IMR-90 (cell line): ENCODE measurements around the gene NRIP3. TPM values are rescaled to one million over a fixed set of nuclear protein-coding genes. Genes with fewer than 3 reads are reported as not detected.

ENCODE experiments used
- ATAC-seq: fragments of 200-7000 bp; cut with Tn5 transposase; 2 replicates; pipeline ENCODE4 v1.9.1; 2020; ENCODE audit warnings: low read depth, mild to moderate bottlenecking, moderate library complexity
- BruUV-seq: library from RNA; stranded (reverse); fragments of 400-500 nt; replicated peaks from 2 replicates; lab custom pipeline; 2021; lab: Mats Ljungman, UMichigan
- CTCF ChIA-PET: fragments of 300-600 bp; formaldehyde crosslinking; extraction: SDS; loops from one replicate; lab custom pipeline; 2021; ENCODE audit warnings: antibody characterized with exemption; lab: Yijun Ruan, JAX
- POLR2A ChIA-PET: fragments of 300-600 bp; sonication (Branson Sonifier 250); formaldehyde crosslinking; loops from one replicate; lab custom pipeline; 2022; ENCODE audit warnings: antibody characterized with exemption; ENCODE audit not compliant: unreplicated experiment; lab: Charles Lee
- DNase-seq: peaks from one replicate; pipeline ENCODE4 v3.0.0; 2013
- H2AFZ ChIP-seq: replicated peaks from 2 replicates; pipeline ENCODE3; 2013; ENCODE audit warnings: low read length, mild to moderate bottlenecking; ENCODE audit not compliant: poor library complexity
- H2AK5ac ChIP-seq: 2 replicates; pipeline ENCODE4 v1.6.1; 2013; ENCODE audit warnings: low read depth, low read length, inconsistent platforms
- H2AK9ac ChIP-seq: replicated peaks from 2 replicates; pipeline ENCODE3; 2013; ENCODE audit warnings: mild to moderate bottlenecking, low read depth, low read length, moderate library complexity; ENCODE audit not compliant: poor library complexity
- H2BK120ac ChIP-seq: 2 replicates; pipeline ENCODE4 v1.6.1; 2013; ENCODE audit warnings: low read depth, low read length, inconsistent platforms
- H2BK15ac ChIP-seq: 3 replicates; pipeline ENCODE4 v1.6.1; 2013; ENCODE audit warnings: low read depth, low read length, inconsistent platforms
- H2BK20ac ChIP-seq: 2 replicates; pipeline ENCODE4 v1.6.1; 2013; ENCODE audit warnings: low read depth, mild to moderate bottlenecking, inconsistent platforms, low read length, moderate library complexity
- H2BK5ac ChIP-seq: 2 replicates; pipeline ENCODE4 v1.6.1; 2013; ENCODE audit warnings: mild to moderate bottlenecking, low read depth, low read length, inconsistent platforms; ENCODE audit not compliant: poor library complexity, severe bottlenecking
- H3K14ac ChIP-seq: replicated peaks from 2 replicates; pipeline ENCODE4 v1.6.1; 2013; ENCODE audit warnings: low read depth, low read length, inconsistent platforms
- H3K18ac ChIP-seq: 2 replicates; pipeline ENCODE4 v1.6.1; 2013; ENCODE audit warnings: low read depth, low read length, control low read depth
- H3K23ac ChIP-seq: 2 replicates; pipeline ENCODE4 v1.6.1; 2013; ENCODE audit warnings: low read depth, low read length, inconsistent platforms
- H3K27ac ChIP-seq: 2 replicates; pipeline ENCODE4 v1.5.1; 2013; ENCODE audit warnings: mild to moderate bottlenecking, control low read depth, low read length; ENCODE audit not compliant: insufficient read depth
- H3K27me3 ChIP-seq: 2 replicates; pipeline ENCODE4 v1.6.1; 2013; ENCODE audit warnings: low read length; ENCODE audit not compliant: control insufficient read depth, insufficient read depth
- H3K36me3 ChIP-seq: 2 replicates; pipeline ENCODE4 v1.6.1; 2013; ENCODE audit warnings: low read length, mixed read lengths; ENCODE audit not compliant: control insufficient read depth, insufficient read depth
- H3K4ac ChIP-seq: 2 replicates; pipeline ENCODE4 v1.6.1; 2013; ENCODE audit warnings: low read depth, low read length, inconsistent platforms
- H3K4me1 ChIP-seq: 2 replicates; pipeline ENCODE4 v1.6.1; 2013; ENCODE audit warnings: low read length, mixed read lengths; ENCODE audit not compliant: control insufficient read depth, insufficient read depth
- H3K4me2 ChIP-seq: 2 replicates; pipeline ENCODE4 v1.6.1; 2013; ENCODE audit warnings: low read depth, mild to moderate bottlenecking, control low read depth, low read length, moderate library complexity
- H3K4me3 ChIP-seq: 2 replicates; pipeline ENCODE4 v1.5.1; 2013; ENCODE audit warnings: low read depth, mild to moderate bottlenecking, control low read depth, low read length, moderate library complexity; ENCODE audit not compliant: insufficient read depth
- H3K56ac ChIP-seq: 2 replicates; pipeline ENCODE4 v1.6.1; 2013; ENCODE audit warnings: low read length, inconsistent platforms; ENCODE audit not compliant: insufficient read depth; ENCODE audit errors: extremely low read depth
- H3K79me1 ChIP-seq, 2 experiments: 2 replicates each; pipeline ENCODE4 v1.6.1; 2013; ENCODE audit warnings: low read length in 2 of 2, inconsistent platforms in 1 of 2, low read depth in 1 of 2
- H3K9ac ChIP-seq: 2 replicates; pipeline ENCODE4 v1.6.1; 2013; ENCODE audit warnings: low read depth, low read length, control low read depth
- H3K9me1 ChIP-seq: 2 replicates; pipeline ENCODE4 v1.6.1; 2013; ENCODE audit warnings: low read length, inconsistent platforms; ENCODE audit not compliant: insufficient read depth
- H3K9me3 ChIP-seq: 2 replicates; pipeline ENCODE4 v1.6.1; 2013; ENCODE audit warnings: low read length; ENCODE audit not compliant: control insufficient read depth, insufficient read depth
- H4K20me1 ChIP-seq: 2 replicates; pipeline ENCODE4 v1.6.1; 2013; ENCODE audit warnings: low read length, inconsistent platforms; ENCODE audit not compliant: insufficient read depth
- H4K5ac ChIP-seq: 2 replicates; pipeline ENCODE4 v1.6.1; 2013; ENCODE audit warnings: mild to moderate bottlenecking, low read depth, low read length, control low read depth
- H4K8ac ChIP-seq, 2 experiments: 2 replicates each; pipeline ENCODE4 v1.6.1; 2013; ENCODE audit warnings: low read depth in 2 of 2, low read length in 2 of 2, control low read depth in 1 of 2, inconsistent platforms in 1 of 2
- H4K91ac ChIP-seq: 2 replicates; pipeline ENCODE4 v1.6.1; 2013; ENCODE audit warnings: low read depth, low read length, inconsistent platforms; ENCODE audit not compliant: insufficient read depth
- BHLHE40 ChIP-seq: fragments of 150-350 bp; IDR thresholded peaks from 2 replicates; pipeline ENCODE4 v1.6.1; 2016; ENCODE audit warnings: mild to moderate bottlenecking, low read depth, low read length
- CEBPB ChIP-seq: IDR thresholded peaks from 2 replicates; pipeline ENCODE4 v1.6.1; 2012; ENCODE audit warnings: low read depth, low read length, improper control_type of control experiment
- CTCF ChIP-seq: conservative IDR thresholded peaks from 2 replicates; pipeline ENCODE4 v1.5.1; 2012; ENCODE audit warnings: mild to moderate bottlenecking, low read depth, low read length, improper control_type of control experiment
- ELK1 ChIP-seq: fragments of 150-350 bp; IDR thresholded peaks from 2 replicates; pipeline ENCODE4 v1.6.1; 2016; ENCODE audit warnings: low read depth, mild to moderate bottlenecking, low read length, moderate library complexity, borderline replicate concordance
- FOS ChIP-seq: fragments of 150-350 bp; IDR thresholded peaks from 2 replicates; pipeline ENCODE4 v1.6.1; 2016; ENCODE audit warnings: low read depth, low read length
- MAFK ChIP-seq: IDR thresholded peaks from 2 replicates; pipeline ENCODE4 v1.6.1; 2012; ENCODE audit warnings: low read depth, low read length, improper control_type of control experiment
- MXI1 ChIP-seq: IDR thresholded peaks from 2 replicates; pipeline ENCODE4 v1.6.1; 2012; ENCODE audit warnings: low read depth, mild to moderate bottlenecking, low read length, moderate library complexity, borderline replicate concordance
- NFE2L2 ChIP-seq: fragments of 150-350 bp; IDR thresholded peaks from 2 replicates; pipeline ENCODE4 v1.6.1; 2016; ENCODE audit warnings: low read depth, mild to moderate bottlenecking, low read length
- RAD21 ChIP-seq: IDR thresholded peaks from 2 replicates; pipeline ENCODE4 v1.6.1; 2012; ENCODE audit warnings: low read length, improper control_type of control experiment
- RFX5 ChIP-seq: IDR thresholded peaks from 2 replicates; pipeline ENCODE4 v1.8.0; 2012; ENCODE audit warnings: low read depth, mild to moderate bottlenecking, low read length, moderate library complexity
- SMC3 ChIP-seq: fragments of 150-350 bp; IDR thresholded peaks from 2 replicates; pipeline ENCODE4 v1.6.1; 2016; ENCODE audit warnings: low read depth, mild to moderate bottlenecking, antibody characterized with exemption, low read length, moderate library complexity
- USF2 ChIP-seq: fragments of 150-350 bp; IDR thresholded peaks from 2 replicates; pipeline ENCODE4 v1.6.1; 2017; ENCODE audit warnings: mild to moderate bottlenecking, antibody characterized with exemption, low read length, low read depth
- WGBS, 2 experiments: methylation state at CpG; one replicate each; pipeline versions ENCODE4 v1.1.5 to v1.1.7; 2013; ENCODE audit warnings: missing lambda C conversion rate in 2 of 2; ENCODE audit not compliant: insufficient read length in 1 of 2; ENCODE audit errors: extremely low coverage in 2 of 2; 5-methylcytosine and 5-hydroxymethylcytosine counted together
- dilution Hi-C: fragments of 300-500 bp; cut with HindIII; formaldehyde crosslinking; loops from one replicate; pipeline ENCODE4 v1.14.3; 2018; ENCODE audit warnings: low sequenced_read_pairs; ENCODE audit not compliant: unreplicated experiment
- in situ Hi-C: fragments of 300-500 bp; cut with MboI; formaldehyde crosslinking; loops from 3 replicates; pipeline ENCODE4 v1.14.3; 2019; ENCODE audit warnings: low sequenced_read_pairs, inconsistent platforms, mixed read lengths
- intact Hi-C: fragments of 100-400 bp; cut with micrococcal nuclease; formaldehyde crosslinking; loops from 2 replicates; pipeline ENCODE4 v1.10.0; 2022
- polyA plus RNA-seq, 3 experiments: library from polyadenylated mRNA; depleted of rRNA; stranded (reverse); fragments of >200 nt; gene quantifications; 2 replicates each; pipeline ENCODE4 v1.2.3, GENCODE V29; 2012; ENCODE audit warnings: low replicate concordance in 1 of 3
- total RNA-seq: library from RNA; depleted of rRNA; stranded (reverse); fragments of >200 nt; gene quantifications from 2 replicates; pipeline ENCODE4 v1.2.3, GENCODE V29; 2012

The NRIP3 gene
- total and polyA plus RNA-seq, 2 of the 4 experiments (the other 2 are of a cell fraction): 11.5 to 43.6 TPM

GRCh38 chr11:9002920-9003572 lies 755 bp downstream of the NRIP3 start:
- peak overlapping the region; percentile 1; the same call in 1 of the 2 replicates for H3K27ac ChIP-seq
- ChIA-PET POLR2A (no interaction called here), CTCF (interaction anchor here (1.0 kb wide), 1 partner anchor 13 kb away, joined by 5 read pairs; no protein-coding TSS in a partner anchor)
- H3K4me1 ChIP-seq: peaks cover 7% of the 10 kb centered on the region; the same call in 1 of the 2 replicates
- H2AFZ ChIP-seq: peak overlapping the region; percentile 73
- H4K91ac ChIP-seq: 0 out of 2 replicates have a peak overlapping the region, but pooled peaks have one; percentile 24
- TSS peak; percentile 67 for BruUV-seq
- no peaks in the 10 kb centered on the region for H4K20me1 ChIP-seq
- H4K8ac ChIP-seq: peak overlapping the region; percentile 18 to 37; a peak in 2 of 4 replicates
- dilution Hi-C loops: no loop called here
- H3K56ac ChIP-seq: peak overlapping the region; percentile 45; the same call in 1 of the 2 replicates
- TF ChIP-seq MXI1 (no peak), MAFK (no peak), SMC3 (no peak), RFX5 (no peak), CTCF (no peak), FOS (no peak), ELK1 (no peak), USF2 (no peak), CEBPB (no peak), RAD21 (no peak), BHLHE40 (no peak), NFE2L2 (no peak)
- H3K23ac ChIP-seq: peak overlapping the region; percentile 48
- DNase-seq (no peak), ATAC-seq (no peak)
- peak overlapping the region; percentile 2 for H2BK5ac ChIP-seq
- peak overlapping the region; percentile 21; the same call in 1 of the 2 replicates for H2AK5ac ChIP-seq
- intact Hi-C loops: no loop called here
- peak overlapping the region; percentile 52; the same call in 1 of the 2 replicates for H2BK120ac ChIP-seq
- no peaks in the 10 kb centered on the region for H3K9me3 ChIP-seq
- no peaks in the 10 kb centered on the region; the same call in 1 of the 2 replicates for H3K9me1 ChIP-seq
- peak overlapping the region; percentile 10; the same call in 1 of the 2 replicates for H2BK20ac ChIP-seq
- H3K27me3 ChIP-seq: peaks cover 38% of the 10 kb centered on the region
- peak overlapping the region; percentile 67 for H3K9ac ChIP-seq
- H3K4ac ChIP-seq: peak overlapping the region; percentile 51
- peak overlapping the region; percentile 49 for H3K18ac ChIP-seq
- H3K79me1 ChIP-seq: peaks cover 7 to 25% of the 10 kb centered on the region in 2 experiments; a peak in 3 of 4 replicates
- H3K36me3 ChIP-seq: no peaks in the 10 kb centered on the region
- peak overlapping the region; percentile 65 for H3K4me3 ChIP-seq
- WGBS, 2 experiments: 13% methylated on average over 1 of the region's 8 CpGs; no CpG with 5 or more reads in 1 of the 2 experiments
- peak overlapping the region; percentile 85 for H3K4me2 ChIP-seq
- in situ Hi-C loops: loop anchor here (25.0 kb wide), 1 partner anchor 509 kb away; no protein-coding TSS in a partner anchor
- H3K14ac ChIP-seq: peak overlapping the region; percentile 78
- no peak overlapping the region for H2BK15ac ChIP-seq
- H2AK9ac ChIP-seq: peak overlapping the region; percentile 1
- peak overlapping the region; percentile 61; the same call in 1 of the 2 replicates for H4K5ac ChIP-seq
